Measurements from ENCODE around the gene MAPKAP1. TPM values are rescaled to one million over a fixed set of nuclear protein-coding genes. Genes with fewer than 3 reads are reported as not detected.
"Not testable (repeated sequence)": the region's sequence is repeated elsewhere in the genome, so short reads cannot be mapped to it uniquely, and the experiment has no call there.

The MAPKAP1 gene
- total RNA-seq, 1 donor from 2014 or later, result 66.5 TPM

- intact Hi-C loops (cut with micrococcal nuclease), result not testable (repeated sequence)
Measured at GRCh38 chr9:125571824-125572223, 135.2 kb downstream of the MAPKAP1 start.

GRCh38 chr9:125570246-125570645 is 136.8 kb downstream of the MAPKAP1 start:
- intact Hi-C loops (cut with micrococcal nuclease), result no loop called here

- intact Hi-C loops (cut with micrococcal nuclease), result loop anchor here (10.0 kb wide), 1 partner anchor 176 kb away; the partner anchor contains the start of gene PBX3
Measured at GRCh38 chr9:125568621-125569020, 138.4 kb downstream of the MAPKAP1 start.

GRCh38 chr9:125566051-125566450 is 141.0 kb downstream of the MAPKAP1 start:
- intact Hi-C loops (cut with micrococcal nuclease), result loop anchor here (10.0 kb wide), 1 partner anchor 179 kb away; the partner anchor contains the start of gene PBX3

- intact Hi-C loops (cut with micrococcal nuclease), result loop anchor here (10.0 kb wide), 1 partner anchor 180 kb away; the partner anchor contains the start of gene PBX3
Measured at GRCh38 chr9:125565126-125565525, 141.9 kb downstream of the MAPKAP1 start.

GRCh38 chr9:125564631-125565030 is 142.4 kb downstream of the MAPKAP1 start:
- intact Hi-C loops (cut with micrococcal nuclease), result loop anchor here (10.0 kb wide), 1 partner anchor 180 kb away; the partner anchor contains the start of gene PBX3

- intact Hi-C loops (cut with micrococcal nuclease), result loop anchor here (10.0 kb wide), 1 partner anchor 183 kb away; the partner anchor contains the start of gene PBX3
Measured at GRCh38 chr9:125561509-125562148, 145.4 kb downstream of the MAPKAP1 start.

- intact Hi-C loops (cut with micrococcal nuclease), result loop anchor here (5.0 to 10.0 kb wide), 2 partner anchors 185 to 837 kb away; partner anchors contain the start of gene PBX3
Measured at GRCh38 chr9:125559894-125560293, 147.1 kb downstream of the MAPKAP1 start.

- intact Hi-C loops (cut with micrococcal nuclease), result loop anchor here (5.0 kb wide), 1 partner anchor 838 kb away; no protein-coding TSS in a partner anchor
Measured at GRCh38 chr9:125559194-125559593, 147.8 kb downstream of the MAPKAP1 start.

GRCh38 chr9:125558453-125559092 is 148.4 kb downstream of the MAPKAP1 start:
- intact Hi-C loops (cut with micrococcal nuclease), result loop anchor here (1.0 to 5.0 kb wide), 3 partner anchors 73 to 933 kb away; no protein-coding TSS in a partner anchor

GRCh38 chr9:125556046-125556721 is 150.8 kb downstream of the MAPKAP1 start:
- intact Hi-C loops (cut with micrococcal nuclease), result loop anchor here (5.0 kb wide), 1 partner anchor 841 kb away; no protein-coding TSS in a partner anchor

- intact Hi-C loops (cut with micrococcal nuclease), result loop anchor here (5.0 kb wide), 1 partner anchor 843 kb away; no protein-coding TSS in a partner anchor
Measured at GRCh38 chr9:125554726-125555125, 152.3 kb downstream of the MAPKAP1 start.

- intact Hi-C loops (cut with micrococcal nuclease), result no loop called here
Measured at GRCh38 chr9:125551781-125552180, 155.2 kb downstream of the MAPKAP1 start.

GRCh38 chr9:125549891-125550885 is 156.8 kb downstream of the MAPKAP1 start:
- intact Hi-C loops (cut with micrococcal nuclease), result no loop called here

- intact Hi-C loops (cut with micrococcal nuclease), result no loop called here
Measured at GRCh38 chr9:125549465-125549871, 157.5 kb downstream of the MAPKAP1 start.

- intact Hi-C loops (cut with micrococcal nuclease), result no loop called here
Measured at GRCh38 chr9:125549039-125549438, 158.0 kb downstream of the MAPKAP1 start.

- intact Hi-C loops (cut with micrococcal nuclease), result no loop called here
Measured at GRCh38 chr9:125548141-125548540, 158.9 kb downstream of the MAPKAP1 start.

- intact Hi-C loops (cut with micrococcal nuclease), result no loop called here
Measured at GRCh38 chr9:125547368-125547767, 159.6 kb downstream of the MAPKAP1 start.

- intact Hi-C loops (cut with micrococcal nuclease), result no loop called here
Measured at GRCh38 chr9:125545845-125546244, 161.2 kb downstream of the MAPKAP1 start.

GRCh38 chr9:125544988-125545651 is 161.9 kb downstream of the MAPKAP1 start:
- intact Hi-C loops (cut with micrococcal nuclease), result no loop called here

Measured in T-helper 2 cell treated with Interferon-gamma antibody and Interleukin-4, amounts not matched to agents 100 ng/mL and 5 ng/mL, for 36 hours (primary cell).